Keratinocyte (primary cell): ENCODE results near the gene MCAM. TPM values are rescaled to one million over a fixed set of nuclear protein-coding genes. Genes with fewer than 3 reads are reported as not detected.

Experiments
- DNase-seq: peaks from one replicate; pipeline ENCODE4 v3.0.0-alpha.2; 2011; ENCODE audit warnings: low read depth, missing footprints, low spot score
- FAIRE-seq: peaks from 2 replicates; lab custom pipeline; 2011; peaks lifted over from hg19 to GRCh38; lab: Jason Lieb, UNC
- H2AFZ ChIP-seq: 2 replicates; pipeline ENCODE4 v1.6.0; 2012; ENCODE audit warnings: low read length, control low read depth, inconsistent platforms; ENCODE audit not compliant: control insufficient read depth
- H3K27ac ChIP-seq: 2 replicates; pipeline ENCODE4 v1.5.1; 2011; ENCODE audit warnings: low read length; ENCODE audit not compliant: control insufficient read depth, insufficient read depth
- H3K27me3 ChIP-seq: 3 replicates; pipeline ENCODE4 v1.6.0; 2011; ENCODE audit warnings: low read length; ENCODE audit not compliant: control insufficient read depth, insufficient read depth; ENCODE audit errors: extremely low read depth
- H3K36me3 ChIP-seq, 2 experiments: 2 replicates in 1 of 2; 3 replicates in 1 of 2; pipeline ENCODE4 v1.5.1; 2011; ENCODE audit warnings: low read length in 2 of 2, mild to moderate bottlenecking in 1 of 2; ENCODE audit not compliant: control insufficient read depth in 2 of 2, insufficient read depth in 2 of 2; ENCODE audit errors: extremely low read depth in 1 of 2
- H3K4me1 ChIP-seq: 3 replicates; pipeline ENCODE4 v1.5.1; 2011; ENCODE audit warnings: low read length; ENCODE audit not compliant: control insufficient read depth, insufficient read depth; ENCODE audit errors: extremely low read depth
- H3K4me2 ChIP-seq: 3 replicates; pipeline ENCODE4 v1.6.0; 2011; ENCODE audit warnings: low read depth, low read length; ENCODE audit not compliant: control insufficient read depth, insufficient read depth; ENCODE audit errors: extremely low read depth
- H3K4me3 ChIP-seq, 3 experiments: fragments of 200-600 bp in 1 of 3; sonication (generic) in 1 of 3; 2 replicates in 2 of 3; 3 replicates in 1 of 3; pipeline ENCODE4 v1.5.1; 2011 to 2016; ENCODE audit warnings: low read length in 3 of 3, mild to moderate bottlenecking in 3 of 3, control low read depth in 2 of 3, inconsistent platforms in 1 of 3, low read depth in 1 of 3, mixed read lengths in 1 of 3, mixed run types in 1 of 3, moderate library complexity in 1 of 3; ENCODE audit not compliant: control insufficient read depth in 2 of 3, insufficient read depth in 2 of 3; ENCODE audit errors: extremely low read depth in 1 of 3
- H3K79me2 ChIP-seq: 2 replicates; pipeline ENCODE4 v1.6.0; 2012; ENCODE audit warnings: low read length; ENCODE audit not compliant: control insufficient read depth, insufficient read depth
- H3K9ac ChIP-seq: 3 replicates; pipeline ENCODE4 v1.6.0; 2011; ENCODE audit warnings: low read length; ENCODE audit not compliant: control insufficient read depth, insufficient read depth; ENCODE audit errors: extremely low read depth
- H3K9me1 ChIP-seq: 3 replicates; pipeline ENCODE4 v1.6.0; 2011; ENCODE audit warnings: low read length; ENCODE audit not compliant: control insufficient read depth, insufficient read depth; ENCODE audit errors: extremely low read depth
- H3K9me3 ChIP-seq: 2 replicates; pipeline ENCODE4 v1.5.1; 2012; ENCODE audit warnings: low read depth, low read length; ENCODE audit not compliant: control insufficient read depth
- H4K20me1 ChIP-seq: 3 replicates; pipeline ENCODE4 v1.6.0; 2011; ENCODE audit warnings: low read length; ENCODE audit not compliant: control insufficient read depth, insufficient read depth; ENCODE audit errors: extremely low read depth
- CTCF ChIP-seq, 3 experiments: IDR thresholded peaks in 1 of 3; conservative IDR thresholded peaks in 1 of 3; optimal IDR thresholded peaks in 1 of 3; 2 replicates in 2 of 3; 3 replicates in 1 of 3; pipeline versions ENCODE3 to v1.5.1; 2011; ENCODE audit warnings: low read length in 3 of 3, mild to moderate bottlenecking in 3 of 3, moderate library complexity in 2 of 3, control low read depth in 1 of 3, inconsistent platforms in 1 of 3; ENCODE audit not compliant: insufficient read depth in 2 of 3; ENCODE audit errors: extremely low read depth in 1 of 3
- EZH2 ChIP-seq: IDR thresholded peaks from one replicate; pipeline ENCODE4 v1.6.1; 2012; ENCODE audit warnings: inconsistent platforms, mild to moderate bottlenecking, low read length, moderate library complexity
- dilution Hi-C: fragments of 300-500 bp; cut with MboI; formaldehyde crosslinking; loops from one replicate; pipeline ENCODE4 v1.7.0; 2020; ENCODE audit warnings: low sequenced_read_pairs; ENCODE audit not compliant: extremely low pct_ligation_motif_present
- polyA plus RNA-seq, 5 experiments: library from polyadenylated mRNA; depleted of rRNA in 3 of 5; stranded (reverse) in 3 of 5; stranded (forward) in 1 of 5; unstranded in 1 of 5; fragments of >200 nt; gene quantifications; 1 replicate in 1 of 5; 2 replicates in 3 of 5; 3 replicates in 1 of 5; pipeline versions ENCODE4 v1.2.1 to v1.2.3, GENCODE V29; 2011 to 2012; ENCODE audit warnings: missing spikeins in 2 of 5, low read depth in 1 of 5, low replicate concordance in 1 of 5

The MCAM gene
- polyA plus RNA-seq, 1 donor (not counting 4 experiments of a cell fraction or from before 2014, with no cell fraction given) = 8.5 TPM

GRCh38 chr11:119300198-119300964 is 16.5 kb downstream of the MCAM start:
- peaks cover 8% of the 10 kb centered on the region for H3K4me1 ChIP-seq
- DNase-seq (no peak), FAIRE-seq (no peak)
- no peaks in the 10 kb centered on the region for H3K9me1 ChIP-seq
- peaks cover 27 to 62% of the 10 kb centered on the region in 2 experiments for H3K36me3 ChIP-seq
- no peak overlapping the region for H2AFZ ChIP-seq
- TF ChIP-seq EZH2 (no peak), CTCF (optimal IDR thresholded peaks at IDR 0.05 in 1 of 3, IDR thresholded peaks at IDR 0.05 in 1 of 3, conservative IDR thresholded peaks at IDR 0.05 in 1 of 3; ENCODE audit: extremely low read depth in 1 of 3, insufficient read depth in 2 of 3, low read length in 3 of 3) (no peak)
- H3K9me3 ChIP-seq = no peaks in the 10 kb centered on the region
- no peak overlapping the region for H3K4me3 ChIP-seq
- no peaks in the 10 kb centered on the region for H3K27me3 ChIP-seq
- dilution Hi-C loops = no loop called here
- no peaks in the 10 kb centered on the region for H4K20me1 ChIP-seq
- H3K4me2 ChIP-seq = no peak overlapping the region
- H3K79me2 ChIP-seq = no peaks in the 10 kb centered on the region
- no peak overlapping the region for H3K27ac ChIP-seq
- H3K9ac ChIP-seq = no peak overlapping the region

GRCh38 chr11:119299416-119299815 is 17.5 kb downstream of the MCAM start:
- Histone ChIP-seq H3K36me3 (peaks cover 27 to 59% of the 10 kb centered on the region in 2 experiments), H2AFZ (no peak overlapping the region), H3K4me1 (peaks cover 8% of the 10 kb centered on the region), H3K79me2 (no peaks in the 10 kb centered on the region), H3K4me2 (no peak overlapping the region), H3K9me1 (no peaks in the 10 kb centered on the region), H3K27ac (no peak overlapping the region), H4K20me1 (no peaks in the 10 kb centered on the region), H3K9me3 (no peaks in the 10 kb centered on the region), H3K4me3 (no peak overlapping the region), H3K27me3 (no peaks in the 10 kb centered on the region), H3K9ac (no peak overlapping the region)
- TF ChIP-seq CTCF (optimal IDR thresholded peaks at IDR 0.05 in 1 of 3, IDR thresholded peaks at IDR 0.05 in 1 of 3, conservative IDR thresholded peaks at IDR 0.05 in 1 of 3; ENCODE audit: extremely low read depth in 1 of 3, insufficient read depth in 2 of 3, low read length in 3 of 3) (no peak), EZH2 (no peak)
- dilution Hi-C loops = no loop called here
- FAIRE-seq (no peak), DNase-seq (no peak)
